HCT116 (cell line): ENCODE measurements around the gene POU5F1. TPM values are rescaled to one million over a fixed set of nuclear protein-coding genes. Genes with fewer than 3 reads are reported as not detected.
A peak's percentile ranks its signal among the peaks of the same experiment; 100 is the strongest.

Experiments
- ATAC-seq: fragments of 200-7000 bp; cut with Tn5 transposase; 2 replicates; pipeline ENCODE4 v1.9.1; 2020; ENCODE audit warnings: mild to moderate bottlenecking, moderate library complexity
- BruUV-seq: library from RNA; stranded (reverse); fragments of 400-500 nt; replicated peaks from 2 replicates; lab custom pipeline; 2021; lab: Mats Ljungman, UMichigan
- CTCF ChIA-PET: fragments of 300-600 bp; sonication (Branson Sonifier 250); formaldehyde crosslinking; loops from one replicate; lab custom pipeline; 2021; ENCODE audit warnings: antibody characterized with exemption; lab: Charles Lee
- POLR2A ChIA-PET: fragments of 300-600, 350-600 bp; sonication (Branson Sonifier 250); formaldehyde crosslinking; loops from one replicate; lab custom pipeline; 2021; ENCODE audit warnings: antibody characterized with exemption; lab: Charles Lee
- RAD21 ChIA-PET, 2 experiments: fragments of 300-600 bp; sonication (Branson Sonifier 250); formaldehyde crosslinking; loops; one replicate each; lab custom pipeline; 2023; ENCODE audit warnings: low total read pairs in 2 of 2; ENCODE audit not compliant: uncharacterized antibody in 2 of 2, unreplicated experiment in 2 of 2, low non-redundant PET in 1 of 2; lab: Charles Lee
- DNase-seq: peaks from one replicate; pipeline ENCODE4 v3.0.0-alpha.2; 2010; ENCODE audit warnings: low read depth, low spot score
- H2AFZ ChIP-seq: fragments of 200-600 bp; shearing (Covaris generic), sonication (generic); 2 replicates; pipeline ENCODE4 v1.6.1; 2017; ENCODE audit warnings: low read depth, mixed run types, mixed read lengths, antibody characterized with exemption, low read length; ENCODE audit not compliant: poor library complexity, severe bottlenecking
- H3K27ac ChIP-seq: 2 replicates; pipeline ENCODE4 v1.5.1; 2012; ENCODE audit warnings: low read depth, low read length
- H3K27me3 ChIP-seq: fragments of 200-600 bp; sonication (generic); 2 replicates; pipeline ENCODE4 v1.6.1; 2016; ENCODE audit warnings: mixed run types, low read length, mixed read lengths; ENCODE audit not compliant: insufficient read depth
- H3K36me3 ChIP-seq, 2 experiments: fragments of 200-500 bp in 1 of 2; fragments of 200-600 bp in 1 of 2; sonication (Bioruptor generic) in 1 of 2; sonication (generic) in 1 of 2; 2 replicates each; pipeline versions ENCODE4 v1.5.1 to v1.6.1; 2014 to 2016; ENCODE audit warnings: low read length in 2 of 2, inconsistent platforms in 1 of 2, mixed read lengths in 1 of 2, mixed run types in 1 of 2; ENCODE audit not compliant: insufficient read depth in 2 of 2, control insufficient read depth in 1 of 2
- H3K4me1 ChIP-seq, 2 experiments: fragments of 200-600 bp in 1 of 2; sonication (generic) in 1 of 2; 2 replicates each; pipeline versions ENCODE4 v1.5.1 to v1.6.1; 2012 to 2017; ENCODE audit warnings: low read length in 2 of 2, inconsistent platforms in 1 of 2, mild to moderate bottlenecking in 1 of 2, mixed read lengths in 1 of 2, mixed run types in 1 of 2, moderate library complexity in 1 of 2; ENCODE audit not compliant: insufficient read depth in 2 of 2, control insufficient read depth in 1 of 2
- H3K4me2 ChIP-seq: fragments of 200-600 bp; sonication (generic); 2 replicates; pipeline ENCODE4 v1.6.1; 2017; ENCODE audit warnings: mixed run types, low read length, mixed read lengths
- H3K4me3 ChIP-seq, 2 experiments: fragments of 200-600 bp in 1 of 2; sonication (generic) in 1 of 2; replicated peaks in 1 of 2; 2 replicates each; pipeline ENCODE4 v1.5.1; 2011 to 2016; ENCODE audit warnings: low read length in 2 of 2, control low read depth in 1 of 2, low read depth in 1 of 2, mild to moderate bottlenecking in 1 of 2, mixed read lengths in 1 of 2, mixed run types in 1 of 2
- H3K79me2 ChIP-seq: fragments of 200-600 bp; sonication (generic); 2 replicates; pipeline ENCODE4 v1.6.1; 2017; ENCODE audit warnings: mild to moderate bottlenecking, mixed run types, low read length, moderate library complexity, mixed read lengths; ENCODE audit not compliant: insufficient read depth
- H3K9ac ChIP-seq: fragments of 200-600 bp; sonication (generic); 2 replicates; pipeline ENCODE4 v1.6.1; 2016; ENCODE audit warnings: low read length, mixed read lengths
- H3K9me2 ChIP-seq: fragments of 200-600 bp; sonication (generic), shearing (Covaris generic); 2 replicates; pipeline ENCODE4 v1.6.1; 2017; ENCODE audit warnings: mixed run types, mild to moderate bottlenecking, moderate library complexity; ENCODE audit not compliant: insufficient read depth
- H3K9me3 ChIP-seq, 2 experiments: fragments of 200-500 bp in 1 of 2; fragments of 200-600 bp in 1 of 2; sonication (Bioruptor generic) in 1 of 2; sonication (generic) in 1 of 2; 2 replicates each; pipeline ENCODE4 v1.6.1; 2014 to 2017; ENCODE audit warnings: low read length in 2 of 2, mixed read lengths in 2 of 2, inconsistent platforms in 1 of 2, low read depth in 1 of 2, mild to moderate bottlenecking in 1 of 2, mixed run types in 1 of 2, moderate library complexity in 1 of 2; ENCODE audit not compliant: control insufficient read depth in 1 of 2, insufficient read depth in 1 of 2
- H4K20me1 ChIP-seq: fragments of 200-600 bp; sonication (generic), shearing (Covaris generic); 2 replicates; pipeline ENCODE4 v1.6.1; 2017; ENCODE audit warnings: mixed run types, mild to moderate bottlenecking, moderate library complexity; ENCODE audit not compliant: insufficient read depth
- ATF3 ChIP-seq: IDR thresholded peaks from 2 replicates; pipeline ENCODE4 v1.6.1; 2012
- CBX3 ChIP-seq: IDR thresholded peaks from 2 replicates; pipeline ENCODE4 v1.6.1; 2012; ENCODE audit warnings: low read depth
- CEBPB ChIP-seq: IDR thresholded peaks from 2 replicates; pipeline ENCODE4 v1.6.1; 2012; ENCODE audit warnings: low read depth
- CTCF ChIP-seq, 3 experiments: fragments of 200-600 bp in 1 of 3; sonication (generic) in 1 of 3; IDR thresholded peaks in 2 of 3; conservative IDR thresholded peaks in 1 of 3; 2 replicates each; pipeline ENCODE4 v1.5.1; 2012 to 2017; ENCODE audit warnings: low read depth in 2 of 3, low read length in 2 of 3, antibody characterized with exemption in 1 of 3, borderline replicate concordance in 1 of 3, control low read depth in 1 of 3, mild to moderate bottlenecking in 1 of 3, mixed read lengths in 1 of 3, mixed run types in 1 of 3, moderate library complexity in 1 of 3; ENCODE audit not compliant: insufficient read depth in 1 of 3
- EZH2 ChIP-seq: fragments of 200-600 bp; sonication (generic); IDR thresholded peaks from 2 replicates; pipeline ENCODE4 v1.6.1; 2017; ENCODE audit warnings: antibody characterized with exemption, mixed run types
- EZH2phosphoT487 ChIP-seq: fragments of 200-600 bp; IDR thresholded peaks from 2 replicates; pipeline ENCODE4 v1.6.1; 2018; ENCODE audit warnings: antibody characterized with exemption, borderline replicate concordance
- JUND ChIP-seq: IDR thresholded peaks from 2 replicates; pipeline ENCODE4 v1.6.1; 2012
- MAX ChIP-seq: IDR thresholded peaks from 2 replicates; pipeline ENCODE4 v1.6.1; 2012
- POLR2A ChIP-seq: IDR thresholded peaks from 2 replicates; pipeline ENCODE4 v1.7.0; 2011; ENCODE audit warnings: borderline replicate concordance; ENCODE audit not compliant: insufficient read depth, insufficient read length; ENCODE audit errors: extremely low read depth
- POLR2AphosphoS5 ChIP-seq: IDR thresholded peaks from 2 replicates; pipeline ENCODE4 v1.6.1; 2011; ENCODE audit warnings: mild to moderate bottlenecking, low read depth, low read length, moderate library complexity
- RAD21 ChIP-seq: IDR thresholded peaks from 2 replicates; pipeline ENCODE4 v1.6.1; 2012; ENCODE audit warnings: low read depth, mild to moderate bottlenecking
- REST ChIP-seq: IDR thresholded peaks from 2 replicates; pipeline ENCODE4 v1.6.1; 2012; ENCODE audit warnings: low read depth
- SIN3A ChIP-seq: IDR thresholded peaks from 2 replicates; pipeline ENCODE4 v1.6.1; 2012; ENCODE audit warnings: low read depth
- SP1 ChIP-seq: IDR thresholded peaks from 2 replicates; pipeline ENCODE4 v1.6.1; 2012; ENCODE audit warnings: low read depth
- ZFX ChIP-seq: fragments of 450-650 bp; IDR thresholded peaks from 2 replicates; pipeline ENCODE4 v1.6.1; 2017
- intact Hi-C: fragments of 100-400 bp; cut with micrococcal nuclease; formaldehyde crosslinking; loops from 2 replicates; pipeline ENCODE4 v1.10.0; 2022
- total RNA-seq: library from RNA; stranded (reverse); gene quantifications from one replicate; pipeline ENCODE4 v1.2.1, GENCODE V29; 2021; ENCODE audit not compliant: unreplicated experiment

The POU5F1 gene
- total RNA-seq, 1 experiment from 2014 or later: 1.9 TPM

- ChIA-PET CTCF (no interaction called here), POLR2A (no interaction called here), RAD21 (no interaction called here)
- H3K4me3 ChIP-seq: no peak overlapping the region
- 0 out of 2 replicates have a peak overlapping the region, but pooled peaks have one; percentile 3 for H3K4me2 ChIP-seq
- no peaks in the 10 kb centered on the region for H3K36me3 ChIP-seq
- no peaks in the 10 kb centered on the region for H4K20me1 ChIP-seq
- no peaks in the 10 kb centered on the region for H3K27me3 ChIP-seq
- DNase-seq (no peak), ATAC-seq (no peak)
- H3K4me1 ChIP-seq: peaks cover 41 to 52% of the 10 kb centered on the region in 2 experiments
- H3K9ac ChIP-seq: no peak overlapping the region
- intact Hi-C loops: no loop called here
- H3K9me2 ChIP-seq: no peaks in the 10 kb centered on the region
- no peak overlapping the region for H2AFZ ChIP-seq
- H3K79me2 ChIP-seq: peaks cover 2% of the 10 kb centered on the region; the same call in 1 of the 2 replicates
- BruUV-seq: no TSS peak
- no peak overlapping the region for H3K27ac ChIP-seq
- no peaks in the 10 kb centered on the region for H3K9me3 ChIP-seq
- TF ChIP-seq SP1: no peak
- TF ChIP-seq ZFX: no peak
- TF ChIP-seq MAX: no peak
- no peak for TF ChIP-seq POLR2AphosphoS5
- TF ChIP-seq RAD21: no peak
- no peak for TF ChIP-seq CEBPB
- no peak for TF ChIP-seq JUND
- no peak for TF ChIP-seq REST
- TF ChIP-seq POLR2A: no peak
- TF ChIP-seq ATF3: no peak
- TF ChIP-seq SIN3A: no peak
- no peak for TF ChIP-seq CTCF (IDR thresholded peaks at IDR 0.05 in 2 of 3, conservative IDR thresholded peaks at IDR 0.05 in 1 of 3; ENCODE audit: borderline replicate concordance in 1 of 3, insufficient read depth in 1 of 3, low read depth in 2 of 3, low read length in 2 of 3)
- TF ChIP-seq EZH2: no peak
- no peak for TF ChIP-seq EZH2phosphoT487
- no peak for TF ChIP-seq CBX3
- TF ChIP-seq, all 23 proteins: peak for 0
Measured at GRCh38 chr6:31121131-31121790, 49.2 kb downstream of the POU5F1 start.
